SU-DHL-6 (cell line): ENCODE data around the gene CRYBG3.

Experiments
- EZH2phosphoT487 ChIP-seq: fragments of 200-600 bp; sonication (generic), shearing (Covaris generic); conservative IDR thresholded peaks from 2 replicates; pipeline ENCODE4 v1.6.1; 2018; ENCODE audit warnings: mild to moderate bottlenecking, antibody characterized with exemption, low read length, moderate library complexity, mixed read lengths
- TF ChIP-seq, protein P1 (sequence below): fragments of 200-600 bp; sonication (generic); IDR thresholded peaks from one replicate; pipeline ENCODE4 v1.5.1; 2017; ENCODE audit warnings: antibody characterized with exemption, mild to moderate bottlenecking, low read length, moderate library complexity; ENCODE audit not compliant: insufficient read depth, poor library complexity, severe bottlenecking

GRCh38 chr3:97952280-97952679, 130.5 kb downstream of the CRYBG3 start:
- no peak for TF ChIP-seq EZH2phosphoT487
- TF ChIP-seq, protein P1, sequence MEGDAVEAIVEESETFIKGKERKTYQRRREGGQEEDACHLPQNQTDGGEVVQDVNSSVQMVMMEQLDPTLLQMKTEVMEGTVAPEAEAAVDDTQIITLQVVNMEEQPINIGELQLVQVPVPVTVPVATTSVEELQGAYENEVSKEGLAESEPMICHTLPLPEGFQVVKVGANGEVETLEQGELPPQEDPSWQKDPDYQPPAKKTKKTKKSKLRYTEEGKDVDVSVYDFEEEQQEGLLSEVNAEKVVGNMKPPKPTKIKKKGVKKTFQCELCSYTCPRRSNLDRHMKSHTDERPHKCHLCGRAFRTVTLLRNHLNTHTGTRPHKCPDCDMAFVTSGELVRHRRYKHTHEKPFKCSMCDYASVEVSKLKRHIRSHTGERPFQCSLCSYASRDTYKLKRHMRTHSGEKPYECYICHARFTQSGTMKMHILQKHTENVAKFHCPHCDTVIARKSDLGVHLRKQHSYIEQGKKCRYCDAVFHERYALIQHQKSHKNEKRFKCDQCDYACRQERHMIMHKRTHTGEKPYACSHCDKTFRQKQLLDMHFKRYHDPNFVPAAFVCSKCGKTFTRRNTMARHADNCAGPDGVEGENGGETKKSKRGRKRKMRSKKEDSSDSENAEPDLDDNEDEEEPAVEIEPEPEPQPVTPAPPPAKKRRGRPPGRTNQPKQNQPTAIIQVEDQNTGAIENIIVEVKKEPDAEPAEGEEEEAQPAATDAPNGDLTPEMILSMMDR, result no peak
